ENCODE data around the gene MUC20.

DNA sequence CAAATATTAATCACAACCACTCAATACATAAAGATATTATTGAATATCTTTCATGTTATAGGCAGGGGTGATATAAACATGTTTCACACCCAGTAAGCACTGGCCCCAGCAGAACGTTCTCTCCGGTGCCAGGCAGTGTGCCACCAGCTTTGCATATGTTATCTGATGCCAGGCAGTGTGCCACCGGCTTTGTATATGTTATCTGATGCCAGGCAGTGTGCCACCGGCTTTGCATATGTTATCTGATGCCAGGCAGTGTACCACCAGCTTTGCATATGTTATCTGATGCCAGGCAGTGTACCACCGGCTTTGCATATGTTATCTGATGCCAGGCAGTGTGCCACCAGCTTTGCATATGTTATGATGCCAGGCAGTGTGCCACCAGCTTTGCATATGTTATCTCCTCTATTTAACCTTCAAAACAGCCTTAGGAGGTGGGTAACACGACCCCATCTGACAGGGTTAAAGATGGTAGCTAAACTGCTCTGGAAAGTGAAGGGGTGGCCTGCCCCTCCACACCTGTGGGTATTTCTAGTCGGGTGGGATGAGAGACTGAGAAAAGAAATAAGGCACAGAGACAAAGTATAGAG, 6.9 kb downstream of the MUC20 start:
- TF ChIP-seq, protein P1, sequence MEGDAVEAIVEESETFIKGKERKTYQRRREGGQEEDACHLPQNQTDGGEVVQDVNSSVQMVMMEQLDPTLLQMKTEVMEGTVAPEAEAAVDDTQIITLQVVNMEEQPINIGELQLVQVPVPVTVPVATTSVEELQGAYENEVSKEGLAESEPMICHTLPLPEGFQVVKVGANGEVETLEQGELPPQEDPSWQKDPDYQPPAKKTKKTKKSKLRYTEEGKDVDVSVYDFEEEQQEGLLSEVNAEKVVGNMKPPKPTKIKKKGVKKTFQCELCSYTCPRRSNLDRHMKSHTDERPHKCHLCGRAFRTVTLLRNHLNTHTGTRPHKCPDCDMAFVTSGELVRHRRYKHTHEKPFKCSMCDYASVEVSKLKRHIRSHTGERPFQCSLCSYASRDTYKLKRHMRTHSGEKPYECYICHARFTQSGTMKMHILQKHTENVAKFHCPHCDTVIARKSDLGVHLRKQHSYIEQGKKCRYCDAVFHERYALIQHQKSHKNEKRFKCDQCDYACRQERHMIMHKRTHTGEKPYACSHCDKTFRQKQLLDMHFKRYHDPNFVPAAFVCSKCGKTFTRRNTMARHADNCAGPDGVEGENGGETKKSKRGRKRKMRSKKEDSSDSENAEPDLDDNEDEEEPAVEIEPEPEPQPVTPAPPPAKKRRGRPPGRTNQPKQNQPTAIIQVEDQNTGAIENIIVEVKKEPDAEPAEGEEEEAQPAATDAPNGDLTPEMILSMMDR (IDR thresholded peaks at IDR 0.05 in 4 of 5, conservative IDR thresholded peaks at IDR 0.05 in 1 of 5), result no peak
- no peak for TF ChIP-seq POLR2A (IDR thresholded peaks at IDR 0.05)

Measured in gastrocnemius medialis (tissue), 4 donors.